ENCODE data around the gene RGS9. TPM values are rescaled to one million over a fixed set of nuclear protein-coding genes. Genes with fewer than 3 reads are reported as not detected.

Gene RGS9
- total and polyA plus RNA-seq, 2 experiments from 2014 or later, result 12.8 to 29.6 TPM

GRCh38 chr17:65147955-65148354 lies 10.8 kb downstream of the RGS9 start:
- 0 out of 3 replicates have a peak, but pooled peaks cover 2% of the 10 kb centered on the region for H3K4me1 Mint-ChIP-seq
- no peaks in the 10 kb centered on the region for H3K36me3 Mint-ChIP-seq (ENCODE audit: low read depth)
- Histone ChIP-seq H3K4me2 (no peak overlapping the region), H3K4me1 (ENCODE audit: insufficient read depth) (no peaks in the 10 kb centered on the region), H2AFZ (no peak overlapping the region), H4K20me1 (replicated peaks; ENCODE audit: insufficient read depth) (no peaks in the 10 kb centered on the region), H3K9me2 (ENCODE audit: insufficient read depth) (no peaks in the 10 kb centered on the region), H3K4me3 (no peak overlapping the region), H3F3A (replicated peaks; ENCODE audit: low read depth) (no peaks in the 10 kb centered on the region), H3K27me3 (ENCODE audit: insufficient read depth) (no peaks in the 10 kb centered on the region), H3K79me2 (replicated peaks; ENCODE audit: insufficient read depth) (no peaks in the 10 kb centered on the region), H3K27ac (ENCODE audit: low read depth) (no peak overlapping the region), H3K36me3 (ENCODE audit: insufficient read depth) (no peaks in the 10 kb centered on the region)
- TF ChIP-seq POLR2AphosphoS5 (IDR thresholded peaks at IDR 0.05; ENCODE audit: low read depth) (no peak), NANOG (IDR thresholded peaks at IDR 0.05; ENCODE audit: borderline replicate concordance) (no peak), CREB1 (CRISPR knock-in tag; IDR thresholded peaks at IDR 0.05; ENCODE audit: low read depth) (no peak), EZH2 (IDR thresholded peaks at IDR 0.05; ENCODE audit: low read depth, unreplicated experiment) (no peak), JUNB (IDR thresholded peaks at IDR 0.05; ENCODE audit: unreplicated experiment) (no peak), CTCF (conservative IDR thresholded peaks at IDR 0.05; ENCODE audit: low read depth in 2 of 2) (no peak), EZH2phosphoT487 (IDR thresholded peaks at IDR 0.05; ENCODE audit: unreplicated experiment) (no peak), ZNF331 (CRISPR knock-in tag; IDR thresholded peaks at IDR 0.05; ENCODE audit: low read depth) (no peak), ZNF114 (CRISPR knock-in tag; IDR thresholded peaks at IDR 0.05) (no peak), STAT1 (IDR thresholded peaks at IDR 0.05; ENCODE audit: unreplicated experiment) (no peak)
- TF ChIP-seq, protein P1, sequence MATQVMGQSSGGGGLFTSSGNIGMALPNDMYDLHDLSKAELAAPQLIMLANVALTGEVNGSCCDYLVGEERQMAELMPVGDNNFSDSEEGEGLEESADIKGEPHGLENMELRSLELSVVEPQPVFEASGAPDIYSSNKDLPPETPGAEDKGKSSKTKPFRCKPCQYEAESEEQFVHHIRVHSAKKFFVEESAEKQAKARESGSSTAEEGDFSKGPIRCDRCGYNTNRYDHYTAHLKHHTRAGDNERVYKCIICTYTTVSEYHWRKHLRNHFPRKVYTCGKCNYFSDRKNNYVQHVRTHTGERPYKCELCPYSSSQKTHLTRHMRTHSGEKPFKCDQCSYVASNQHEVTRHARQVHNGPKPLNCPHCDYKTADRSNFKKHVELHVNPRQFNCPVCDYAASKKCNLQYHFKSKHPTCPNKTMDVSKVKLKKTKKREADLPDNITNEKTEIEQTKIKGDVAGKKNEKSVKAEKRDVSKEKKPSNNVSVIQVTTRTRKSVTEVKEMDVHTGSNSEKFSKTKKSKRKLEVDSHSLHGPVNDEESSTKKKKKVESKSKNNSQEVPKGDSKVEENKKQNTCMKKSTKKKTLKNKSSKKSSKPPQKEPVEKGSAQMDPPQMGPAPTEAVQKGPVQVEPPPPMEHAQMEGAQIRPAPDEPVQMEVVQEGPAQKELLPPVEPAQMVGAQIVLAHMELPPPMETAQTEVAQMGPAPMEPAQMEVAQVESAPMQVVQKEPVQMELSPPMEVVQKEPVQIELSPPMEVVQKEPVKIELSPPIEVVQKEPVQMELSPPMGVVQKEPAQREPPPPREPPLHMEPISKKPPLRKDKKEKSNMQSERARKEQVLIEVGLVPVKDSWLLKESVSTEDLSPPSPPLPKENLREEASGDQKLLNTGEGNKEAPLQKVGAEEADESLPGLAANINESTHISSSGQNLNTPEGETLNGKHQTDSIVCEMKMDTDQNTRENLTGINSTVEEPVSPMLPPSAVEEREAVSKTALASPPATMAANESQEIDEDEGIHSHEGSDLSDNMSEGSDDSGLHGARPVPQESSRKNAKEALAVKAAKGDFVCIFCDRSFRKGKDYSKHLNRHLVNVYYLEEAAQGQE (IDR thresholded peaks at IDR 0.05; ENCODE audit: unreplicated experiment), result no peak
- TF ChIP-seq, protein P2, sequence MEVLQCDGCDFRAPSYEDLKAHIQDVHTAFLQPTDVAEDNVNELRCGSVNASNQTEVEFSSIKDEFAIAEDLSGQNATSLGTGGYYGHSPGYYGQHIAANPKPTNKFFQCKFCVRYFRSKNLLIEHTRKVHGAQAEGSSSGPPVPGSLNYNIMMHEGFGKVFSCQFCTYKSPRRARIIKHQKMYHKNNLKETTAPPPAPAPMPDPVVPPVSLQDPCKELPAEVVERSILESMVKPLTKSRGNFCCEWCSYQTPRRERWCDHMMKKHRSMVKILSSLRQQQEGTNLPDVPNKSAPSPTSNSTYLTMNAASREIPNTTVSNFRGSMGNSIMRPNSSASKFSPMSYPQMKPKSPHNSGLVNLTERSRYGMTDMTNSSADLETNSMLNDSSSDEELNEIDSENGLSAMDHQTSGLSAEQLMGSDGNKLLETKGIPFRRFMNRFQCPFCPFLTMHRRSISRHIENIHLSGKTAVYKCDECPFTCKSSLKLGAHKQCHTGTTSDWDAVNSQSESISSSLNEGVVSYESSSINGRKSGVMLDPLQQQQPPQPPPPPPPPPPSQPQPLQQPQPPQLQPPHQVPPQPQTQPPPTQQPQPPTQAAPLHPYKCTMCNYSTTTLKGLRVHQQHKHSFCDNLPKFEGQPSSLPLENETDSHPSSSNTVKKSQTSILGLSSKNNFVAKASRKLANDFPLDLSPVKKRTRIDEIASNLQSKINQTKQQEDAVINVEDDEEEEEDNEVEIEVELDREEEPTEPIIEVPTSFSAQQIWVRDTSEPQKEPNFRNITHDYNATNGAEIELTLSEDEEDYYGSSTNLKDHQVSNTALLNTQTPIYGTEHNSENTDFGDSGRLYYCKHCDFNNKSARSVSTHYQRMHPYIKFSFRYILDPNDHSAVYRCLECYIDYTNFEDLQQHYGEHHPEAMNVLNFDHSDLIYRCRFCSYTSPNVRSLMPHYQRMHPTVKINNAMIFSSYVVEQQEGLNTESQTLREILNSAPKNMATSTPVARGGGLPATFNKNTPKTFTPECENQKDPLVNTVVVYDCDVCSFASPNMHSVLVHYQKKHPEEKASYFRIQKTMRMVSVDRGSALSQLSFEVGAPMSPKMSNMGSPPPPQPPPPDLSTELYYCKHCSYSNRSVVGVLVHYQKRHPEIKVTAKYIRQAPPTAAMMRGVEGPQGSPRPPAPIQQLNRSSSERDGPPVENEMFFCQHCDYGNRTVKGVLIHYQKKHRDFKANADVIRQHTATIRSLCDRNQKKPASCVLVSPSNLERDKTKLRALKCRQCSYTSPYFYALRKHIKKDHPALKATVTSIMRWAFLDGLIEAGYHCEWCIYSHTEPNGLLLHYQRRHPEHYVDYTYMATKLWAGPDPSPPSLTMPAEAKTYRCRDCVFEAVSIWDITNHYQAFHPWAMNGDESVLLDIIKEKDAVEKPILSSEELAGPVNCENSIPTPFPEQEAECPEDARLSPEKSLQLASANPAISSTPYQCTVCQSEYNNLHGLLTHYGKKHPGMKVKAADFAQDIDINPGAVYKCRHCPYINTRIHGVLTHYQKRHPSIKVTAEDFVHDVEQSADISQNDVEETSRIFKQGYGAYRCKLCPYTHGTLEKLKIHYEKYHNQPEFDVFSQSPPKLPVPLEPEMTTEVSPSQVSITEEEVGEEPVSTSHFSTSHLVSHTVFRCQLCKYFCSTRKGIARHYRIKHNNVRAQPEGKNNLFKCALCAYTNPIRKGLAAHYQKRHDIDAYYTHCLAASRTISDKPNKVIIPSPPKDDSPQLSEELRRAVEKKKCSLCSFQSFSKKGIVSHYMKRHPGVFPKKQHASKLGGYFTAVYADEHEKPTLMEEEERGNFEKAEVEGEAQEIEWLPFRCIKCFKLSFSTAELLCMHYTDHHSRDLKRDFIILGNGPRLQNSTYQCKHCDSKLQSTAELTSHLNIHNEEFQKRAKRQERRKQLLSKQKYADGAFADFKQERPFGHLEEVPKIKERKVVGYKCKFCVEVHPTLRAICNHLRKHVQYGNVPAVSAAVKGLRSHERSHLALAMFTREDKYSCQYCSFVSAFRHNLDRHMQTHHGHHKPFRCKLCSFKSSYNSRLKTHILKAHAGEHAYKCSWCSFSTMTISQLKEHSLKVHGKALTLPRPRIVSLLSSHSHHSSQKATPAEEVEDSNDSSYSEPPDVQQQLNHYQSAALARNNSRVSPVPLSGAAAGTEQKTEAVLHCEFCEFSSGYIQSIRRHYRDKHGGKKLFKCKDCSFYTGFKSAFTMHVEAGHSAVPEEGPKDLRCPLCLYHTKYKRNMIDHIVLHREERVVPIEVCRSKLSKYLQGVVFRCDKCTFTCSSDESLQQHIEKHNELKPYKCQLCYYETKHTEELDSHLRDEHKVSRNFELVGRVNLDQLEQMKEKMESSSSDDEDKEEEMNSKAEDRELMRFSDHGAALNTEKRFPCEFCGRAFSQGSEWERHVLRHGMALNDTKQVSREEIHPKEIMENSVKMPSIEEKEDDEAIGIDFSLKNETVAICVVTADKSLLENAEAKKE (CRISPR knock-in tag; IDR thresholded peaks at IDR 0.05), result no peak
- TF ChIP-seq, protein P3, sequence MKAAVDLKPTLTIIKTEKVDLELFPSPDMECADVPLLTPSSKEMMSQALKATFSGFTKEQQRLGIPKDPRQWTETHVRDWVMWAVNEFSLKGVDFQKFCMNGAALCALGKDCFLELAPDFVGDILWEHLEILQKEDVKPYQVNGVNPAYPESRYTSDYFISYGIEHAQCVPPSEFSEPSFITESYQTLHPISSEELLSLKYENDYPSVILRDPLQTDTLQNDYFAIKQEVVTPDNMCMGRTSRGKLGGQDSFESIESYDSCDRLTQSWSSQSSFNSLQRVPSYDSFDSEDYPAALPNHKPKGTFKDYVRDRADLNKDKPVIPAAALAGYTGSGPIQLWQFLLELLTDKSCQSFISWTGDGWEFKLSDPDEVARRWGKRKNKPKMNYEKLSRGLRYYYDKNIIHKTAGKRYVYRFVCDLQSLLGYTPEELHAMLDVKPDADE (IDR thresholded peaks at IDR 0.05), result no peak
- peaks cover 2% of the 10 kb centered on the region for H3K27me3 Mint-ChIP-seq (ENCODE audit: insufficient read depth, low read depth, poor library complexity)
- no peak overlapping the region for H3K4me3 Mint-ChIP-seq
- DNase-seq (ENCODE audit: low spot score) (no peak), ATAC-seq (no peak)
- H3K9me3 Mint-ChIP-seq, result no peaks in the 10 kb centered on the region
- no peak overlapping the region for H3K27ac Mint-ChIP-seq
